MV-4-11 (cell line): Measurements from ENCODE around the gene GREB1.

Experiments used
- DNase-seq: peaks from one replicate; lab custom pipeline; 2025; lab: John Stamatoyannopoulos, UW

GREB1 gene

GRCh38 chr2:11540148-11540995 is 6.5 kb downstream of the GREB1 start:
- no peak for DNase-seq

DNA sequence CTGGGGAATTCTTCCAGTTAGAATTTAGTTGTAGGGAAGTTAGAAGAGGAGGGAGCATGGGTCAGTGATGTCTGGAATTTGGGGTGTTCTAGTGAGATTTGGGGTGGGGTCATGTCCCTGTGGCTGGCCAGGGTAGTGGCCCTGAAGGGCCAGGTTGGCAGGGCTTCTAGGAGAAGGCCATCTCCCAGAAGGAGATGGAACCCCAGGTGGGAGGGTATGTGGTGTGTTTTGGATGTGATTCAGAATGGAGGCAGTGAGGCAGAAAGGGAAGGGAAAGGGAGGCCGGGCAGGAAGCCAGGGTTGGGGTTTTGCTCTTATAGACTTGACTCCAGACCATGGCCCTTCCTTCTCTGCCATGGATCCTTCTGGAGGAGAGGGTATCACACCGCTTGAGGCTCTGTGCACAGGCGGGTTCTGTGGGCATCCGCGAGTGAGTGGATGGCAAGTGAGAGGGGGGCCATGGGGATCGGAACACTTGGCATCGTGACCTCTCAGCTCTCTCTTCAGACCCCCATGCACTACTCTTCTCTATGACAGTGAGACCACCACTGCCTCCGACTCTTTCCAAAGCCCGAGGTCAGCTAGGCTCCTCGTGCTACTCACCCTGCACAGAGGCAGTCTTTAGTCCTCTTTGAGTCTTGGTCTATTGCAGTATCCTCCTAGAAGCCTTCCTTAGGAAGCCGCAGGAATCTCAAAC is 7.3 kb downstream of the GREB1 start:
- no peak for DNase-seq

DNA sequence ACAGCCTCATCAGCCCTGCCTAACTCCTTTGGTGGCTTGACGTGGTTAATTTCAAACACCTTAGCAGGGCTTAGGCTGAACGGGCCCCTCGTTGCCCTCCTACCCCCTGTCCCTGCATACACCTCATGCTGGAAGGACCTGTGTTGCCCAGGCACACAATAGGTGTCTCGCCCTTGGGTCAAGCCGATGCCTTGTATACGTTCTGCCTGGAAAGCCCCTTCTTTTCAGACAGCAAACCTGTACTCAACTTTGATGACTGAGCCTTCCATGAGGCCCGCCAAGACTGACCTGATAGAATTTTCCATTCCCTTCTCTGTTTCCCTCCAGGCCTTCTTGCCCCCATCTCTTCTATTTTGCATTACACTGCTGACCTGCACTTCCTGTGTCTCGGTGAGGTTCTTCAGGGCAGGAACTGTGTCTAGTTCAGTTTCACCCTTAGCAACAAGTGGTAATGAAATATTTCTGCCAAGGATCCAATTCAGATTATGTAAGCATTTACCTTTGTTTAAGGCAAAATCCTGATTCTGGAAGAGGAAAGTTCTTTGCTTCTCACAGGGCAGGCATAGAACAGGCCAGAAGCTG is 7.9 kb downstream of the GREB1 start:
- no peak for DNase-seq

DNA sequence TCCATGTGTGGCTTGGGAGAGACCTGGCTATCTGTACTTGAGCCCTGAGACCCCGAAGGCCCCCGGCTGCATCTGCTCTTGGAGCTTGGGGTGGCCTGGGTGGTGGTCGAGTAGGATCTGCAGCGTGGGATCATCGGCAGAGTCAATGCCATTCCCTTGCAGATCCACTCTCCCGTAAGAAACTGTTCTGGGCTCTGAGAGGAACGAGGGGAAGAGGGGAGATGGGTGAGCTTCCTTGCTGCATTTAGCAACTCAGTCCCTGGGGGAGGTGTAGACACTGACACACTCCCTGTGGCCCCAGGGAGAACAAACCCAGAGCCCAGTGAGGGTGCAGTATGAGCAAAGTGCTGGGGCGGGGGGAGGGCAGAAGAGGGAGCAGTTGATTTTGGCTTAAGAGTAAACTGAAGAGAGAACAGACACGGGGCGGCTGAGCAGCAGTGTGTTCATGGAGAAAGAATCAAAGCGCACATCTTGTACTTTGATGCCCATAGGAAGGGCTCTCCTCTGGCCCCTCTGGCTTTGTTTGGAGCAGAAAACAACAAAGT is 8.5 kb downstream of the GREB1 start:
- no peak for DNase-seq

DNA sequence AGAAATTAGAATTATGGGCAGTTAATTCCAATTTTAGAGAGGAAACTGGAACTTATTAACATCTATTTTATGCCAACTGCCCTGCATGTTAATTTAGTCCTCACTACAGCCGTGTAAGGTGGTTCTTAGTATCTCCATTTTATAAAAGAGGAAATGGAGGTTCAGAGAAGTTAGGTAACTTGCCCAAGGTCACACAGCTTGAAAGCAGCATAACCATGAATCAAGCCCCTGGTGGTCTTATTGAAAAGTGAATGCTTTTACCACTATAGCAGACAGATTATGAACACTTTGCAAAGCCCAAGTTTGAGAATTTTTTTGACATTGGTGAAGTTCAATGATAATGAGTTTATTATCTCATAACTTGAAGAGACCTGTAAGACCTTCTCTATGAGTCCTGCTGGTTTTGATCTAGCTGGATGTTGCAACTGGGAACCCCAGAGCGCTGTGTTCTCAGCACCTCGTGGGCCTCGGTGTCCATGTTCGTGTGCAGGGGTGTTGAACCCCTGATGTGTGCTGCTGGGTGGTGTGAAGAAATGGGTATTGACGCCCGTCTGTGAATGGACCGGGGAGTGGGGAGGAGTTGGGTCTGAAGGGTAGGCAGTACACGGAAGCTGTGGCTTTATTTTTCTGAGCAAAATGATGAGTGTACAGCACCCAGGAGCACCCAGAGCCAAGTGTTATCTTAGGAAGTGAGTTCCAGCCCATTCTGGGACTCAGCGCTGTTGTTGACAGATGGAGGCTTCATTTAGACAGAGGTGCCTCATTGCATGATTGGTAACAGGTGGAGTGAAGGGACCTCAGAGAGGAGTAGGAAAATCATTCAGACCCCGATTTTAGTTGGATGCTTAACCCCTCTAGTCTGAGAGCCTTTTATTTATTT is 9.7 kb downstream of the GREB1 start:
- no peak for DNase-seq

DNA sequence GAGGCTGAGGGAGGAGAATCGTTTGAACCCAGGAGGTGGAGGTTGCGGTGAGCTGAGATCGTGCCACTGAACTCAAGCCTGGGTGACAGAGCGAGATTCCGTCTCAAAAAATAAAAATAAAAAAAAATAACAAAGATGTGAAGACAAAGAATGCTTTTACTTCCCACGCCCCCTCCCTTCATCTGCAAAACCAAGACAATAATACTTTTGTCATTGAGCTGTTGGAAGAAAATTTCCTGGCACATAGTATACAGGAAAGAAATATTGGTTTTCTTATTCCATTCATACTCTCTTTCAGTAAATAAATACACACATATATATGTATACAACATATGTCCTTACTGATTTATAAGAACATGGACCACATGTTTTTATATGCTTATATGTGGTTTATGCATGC is 12.2 kb downstream of the GREB1 start:
- DNase-seq, result no peak

GRCh38 chr2:11547912-11548497 is 14.2 kb downstream of the GREB1 start:
- DNase-seq, result no peak

GRCh38 chr2:11550302-11550701 is 16.5 kb downstream of the GREB1 start:
- DNase-seq, result no peak

GRCh38 chr2:11550901-11551568 is 17.2 kb downstream of the GREB1 start:
- DNase-seq, result no peak

DNA sequence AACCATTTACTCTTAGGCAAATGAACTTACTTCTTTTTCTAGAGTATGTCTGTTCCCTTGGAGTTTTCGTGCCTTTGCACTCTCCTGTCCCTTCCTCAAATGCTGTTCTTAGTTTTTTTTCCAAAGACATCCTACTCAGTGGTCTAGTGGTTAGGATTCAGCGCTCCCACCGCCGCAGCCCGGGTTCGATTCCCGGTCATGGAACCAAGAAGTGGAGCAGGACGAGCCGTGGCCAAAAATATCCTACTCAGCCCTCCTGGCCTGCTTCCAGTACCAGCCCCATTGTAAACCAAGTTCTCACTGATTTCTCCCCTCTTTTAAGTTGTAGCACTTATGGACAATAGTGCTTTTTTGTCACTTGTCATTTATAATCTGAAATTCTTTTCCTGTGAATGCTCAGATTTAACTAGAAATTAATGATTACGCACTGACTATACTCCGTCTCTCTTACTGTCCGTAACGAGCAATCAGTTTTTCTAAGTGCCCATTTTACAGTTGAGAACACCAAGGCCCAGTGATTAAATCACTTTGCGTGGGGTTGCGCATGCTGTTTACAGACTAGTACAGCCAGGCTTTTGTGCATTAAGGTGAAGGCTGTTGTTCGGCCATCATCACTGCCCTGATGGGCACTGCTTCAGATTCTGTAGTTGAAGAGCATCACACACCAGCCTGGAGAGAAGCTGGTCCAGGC is 17.9 kb downstream of the GREB1 start:
- DNase-seq, result no peak

DNA sequence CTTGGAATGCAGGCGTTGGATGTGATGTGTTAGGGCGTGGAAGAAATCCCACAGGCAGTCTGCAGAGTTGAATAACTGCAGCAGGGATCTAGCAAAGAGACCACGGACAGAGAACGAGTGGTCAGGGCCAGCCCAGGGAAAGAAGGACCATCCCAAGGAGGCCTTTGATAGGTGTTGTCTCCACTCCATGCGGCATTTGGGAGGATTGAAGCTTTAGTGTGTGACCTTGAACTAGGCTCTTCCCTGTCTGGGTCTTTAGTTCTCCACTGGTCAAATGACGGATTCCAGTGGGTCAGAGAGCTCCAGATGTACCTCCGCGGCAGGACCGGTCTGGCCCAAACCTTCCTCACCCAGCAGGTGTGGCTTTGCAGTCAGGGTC is 18.4 kb downstream of the GREB1 start:
- no peak for DNase-seq

- peak; percentile 89 for DNase-seq
Observed at GRCh38 chr2:11553661-11554398, 20.0 kb downstream of the GREB1 start.

- DNase-seq, result no peak
Observed at GRCh38 chr2:11554399-11554716, 20.5 kb downstream of the GREB1 start.

- DNase-seq, result no peak
Observed at GRCh38 chr2:11556101-11556806, 22.4 kb downstream of the GREB1 start.

GRCh38 chr2:11558214-11558886 is 24.5 kb downstream of the GREB1 start:
- DNase-seq, result no peak

DNA sequence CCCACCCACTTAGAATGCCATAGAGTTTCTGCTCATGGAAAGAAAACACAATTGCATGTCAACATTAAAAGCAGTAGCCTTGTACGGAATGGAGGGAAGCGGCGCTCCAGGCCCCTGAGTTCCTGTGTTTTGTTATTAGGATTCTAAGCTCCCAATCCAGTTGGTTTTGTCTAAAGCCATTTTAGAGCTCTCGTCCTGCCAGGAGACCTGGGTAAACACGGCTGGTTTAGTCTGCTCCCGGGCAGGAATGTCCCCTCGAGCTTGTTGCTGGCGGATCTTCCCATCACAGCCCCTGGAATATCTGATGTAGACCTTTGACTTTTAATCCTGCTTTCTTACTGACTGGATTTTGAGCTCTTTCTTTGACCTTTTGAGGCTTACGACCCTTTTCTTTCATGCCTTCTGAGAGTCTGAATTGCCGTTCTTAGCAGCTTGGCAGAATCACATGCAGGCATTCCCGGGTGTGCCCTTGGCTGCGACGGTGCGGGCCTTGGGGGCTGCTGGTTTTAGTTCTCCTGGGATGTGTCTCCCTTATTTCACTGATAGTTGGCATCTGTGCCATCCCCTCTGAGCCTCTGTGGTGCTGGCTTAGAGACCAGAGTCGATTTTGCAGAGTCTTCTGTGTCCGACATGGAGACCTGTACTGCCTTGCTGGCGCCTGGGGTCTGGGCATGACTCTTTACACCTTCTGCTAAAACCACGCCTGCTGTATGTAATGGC is 25.4 kb downstream of the GREB1 start:
- no peak for DNase-seq

- DNase-seq, result no peak
Observed at GRCh38 chr2:11559786-11560155, 25.9 kb downstream of the GREB1 start.

GRCh38 chr2:11560806-11561205 is 27.0 kb downstream of the GREB1 start:
- DNase-seq, result no peak
